Panc1 (cell line): Measurements from ENCODE around the gene CRLF2.

Experiments used
- CTCF ChIP-seq: fragments of 450-650 bp; IDR thresholded peaks from 2 replicates; pipeline ENCODE4 v1.5.1; 2017; ENCODE audit warnings: mild to moderate bottlenecking
- POLR2AphosphoS5 ChIP-seq: IDR thresholded peaks from 2 replicates; pipeline ENCODE4 v1.6.1; 2012; ENCODE audit warnings: mild to moderate bottlenecking, low read depth, low read length, moderate library complexity
- REST ChIP-seq, 2 experiments: IDR thresholded peaks; 2 replicates each; pipeline ENCODE4 v1.6.1; 2011 to 2012; ENCODE audit warnings: low read depth in 2 of 2, control low read depth in 1 of 2, low read length in 1 of 2, mild to moderate bottlenecking in 1 of 2, moderate library complexity in 1 of 2; ENCODE audit not compliant: insufficient read depth in 1 of 2
- SIN3A ChIP-seq: IDR thresholded peaks from 2 replicates; pipeline ENCODE4 v1.6.1; 2012; ENCODE audit warnings: low read depth, mild to moderate bottlenecking, low read length, moderate library complexity, borderline replicate concordance; ENCODE audit not compliant: insufficient read depth

- no peak for TF ChIP-seq CTCF
- no peak for TF ChIP-seq REST (IDR thresholded peaks at IDR 0.05; ENCODE audit: insufficient read depth in 1 of 2, low read depth in 2 of 2, low read length in 1 of 2)
- no peak for TF ChIP-seq POLR2AphosphoS5
- no peak for TF ChIP-seq SIN3A
Observed at GRCh38 chrX:1170243-1170642, 42.2 kb downstream of the CRLF2 start.
